WI38 (cell line): ENCODE results near the gene PKD2L2.
"Not testable (repeated sequence)": the region's sequence is repeated elsewhere in the genome, so short reads cannot be mapped to it uniquely, and the experiment has no call there.

Experiments used
- H3K4me3 ChIP-seq: 2 replicates; pipeline ENCODE4 v1.5.1; 2011; ENCODE audit warnings: low read depth, mild to moderate bottlenecking, control low read depth, low read length
- CTCF ChIP-seq: IDR thresholded peaks from 2 replicates; pipeline ENCODE4 v1.5.1; 2012; ENCODE audit warnings: low read depth, mild to moderate bottlenecking, control low read depth, low read length

PKD2L2 gene

DNA sequence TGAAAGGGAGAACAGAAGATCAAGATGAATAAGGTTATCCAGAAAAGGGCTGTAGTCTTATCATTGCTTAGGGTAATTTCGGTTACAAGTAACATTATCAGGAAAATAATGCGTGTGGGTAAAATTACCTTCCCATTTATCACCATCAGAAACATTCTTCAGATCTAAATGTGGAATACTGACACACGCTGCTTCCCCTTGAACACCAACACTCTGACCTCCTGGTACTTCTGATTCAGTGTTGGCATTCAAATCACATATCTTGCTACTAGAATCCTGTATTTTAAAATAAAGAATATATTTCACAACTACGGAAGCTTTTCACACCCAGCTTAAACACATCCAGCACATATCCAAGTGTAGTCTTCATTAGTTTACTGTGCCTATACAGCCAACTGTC is 70.2 kb downstream of the PKD2L2 start:
- no peak for TF ChIP-seq CTCF
- H3K4me3 ChIP-seq = no peak overlapping the region

DNA sequence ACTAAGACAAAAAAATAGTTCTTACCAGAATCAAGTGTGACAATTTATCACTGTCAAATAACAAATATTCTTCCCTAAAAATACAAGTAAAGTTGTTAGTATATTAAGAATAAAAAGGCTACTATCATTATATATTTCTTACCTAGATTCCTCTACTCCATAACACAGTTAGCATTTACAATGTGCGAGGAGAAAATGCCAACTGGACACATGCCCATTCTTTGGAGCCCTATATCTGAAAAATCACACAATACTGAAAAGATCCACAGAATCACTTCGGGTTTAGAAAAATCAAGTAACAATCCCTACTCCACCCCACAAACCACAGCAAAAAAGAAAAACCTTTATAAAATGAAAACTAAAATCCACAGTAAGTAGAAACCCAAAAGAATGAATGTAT is 70.9 kb downstream of the PKD2L2 start:
- no peak overlapping the region for H3K4me3 ChIP-seq
- TF ChIP-seq CTCF = no peak

DNA sequence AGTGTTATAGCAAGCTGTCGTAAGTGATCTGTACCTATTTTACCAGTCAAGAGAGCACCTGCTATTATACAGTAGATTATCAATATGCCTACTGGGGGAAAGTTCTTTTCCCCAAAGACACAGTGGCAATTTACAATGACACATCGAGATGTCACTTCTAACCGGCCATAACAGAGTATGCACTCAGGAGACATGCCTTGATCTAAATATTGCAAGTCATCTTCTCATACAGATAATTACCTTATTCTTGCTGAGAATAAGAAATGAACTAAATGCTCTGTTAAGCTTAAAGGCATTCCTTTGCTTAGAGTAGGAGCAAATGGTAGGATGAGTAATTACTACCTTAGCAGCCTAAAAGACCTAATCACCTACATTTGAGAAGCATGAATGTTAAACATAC is 71.6 kb downstream of the PKD2L2 start:
- no peak overlapping the region for H3K4me3 ChIP-seq
- TF ChIP-seq CTCF = no peak

GRCh38 chr5:137970384-137970783 is 81.1 kb downstream of the PKD2L2 start:
- H3K4me3 ChIP-seq = not testable (repeated sequence)

DNA sequence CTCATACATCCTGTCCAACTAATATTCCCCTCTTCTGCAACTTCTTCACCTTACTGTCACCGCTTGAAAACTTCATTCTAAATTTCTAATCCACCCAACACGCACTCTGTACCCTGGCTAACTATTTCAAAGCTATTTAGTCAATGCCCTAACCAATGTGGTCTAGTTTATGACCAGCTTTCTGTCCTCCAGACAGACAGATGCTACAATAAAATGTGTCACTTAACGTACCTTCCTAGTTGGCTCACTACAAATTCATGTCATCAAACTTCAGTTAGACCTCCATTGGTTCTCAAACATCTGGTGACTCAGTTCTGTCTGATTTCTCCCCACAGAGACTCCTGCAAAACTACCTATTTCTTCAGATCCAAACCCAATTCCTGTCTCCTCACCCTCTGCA is 86.0 kb downstream of the PKD2L2 start:
- no peak overlapping the region for H3K4me3 ChIP-seq
- no peak for TF ChIP-seq CTCF

DNA sequence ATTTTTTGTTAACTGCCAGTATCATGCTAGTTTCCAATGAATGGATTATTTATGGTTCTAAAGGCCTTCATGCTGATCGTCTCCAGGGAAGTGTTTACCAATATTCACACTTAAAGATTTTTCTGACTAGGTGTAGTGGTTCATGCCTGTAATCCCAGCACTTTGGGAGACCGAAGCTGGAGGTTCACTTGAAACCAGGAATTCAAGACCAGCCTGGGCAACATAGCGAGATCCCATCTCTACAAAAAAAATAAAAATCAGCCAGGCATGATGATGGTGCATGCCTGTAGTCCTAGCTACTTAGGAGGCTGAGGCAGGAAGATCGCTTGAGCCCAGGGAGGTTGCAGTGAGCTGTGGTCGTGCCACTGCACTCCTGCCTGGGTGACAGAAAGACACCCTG is 100.2 kb downstream of the PKD2L2 start:
- no peak for TF ChIP-seq CTCF

More for the DNA sequence above, 100.2 kb downstream of the PKD2L2 start:
- no peak overlapping the region for H3K4me3 ChIP-seq
